Lung (tissue), 12 donors: ENCODE data around the gene PDZK1IP1. TPM values are rescaled to one million over a fixed set of nuclear protein-coding genes. Genes with fewer than 3 reads are reported as not detected.

Experiments used
- ATAC-seq: fragments of 200-7000 bp; cut with Tn5 transposase; one replicate; pipeline ENCODE4 v1.9.1; 2020; ENCODE audit warnings: moderate number of reproducible peaks; ENCODE audit not compliant: insufficient read depth, low FRiP score
- DNase-seq, 3 donors: peaks; one replicate each; pipeline ENCODE4 v3.0.0-alpha.2; 2013 to 2017
- H3K27ac ChIP-seq, 2 donors: one replicate each; pipeline ENCODE4 v1.5.1; 2013; ENCODE audit warnings: mild to moderate bottlenecking in 2 of 2, moderate library complexity in 2 of 2, control low read depth in 1 of 2, inconsistent platforms in 1 of 2, low read depth in 1 of 2, low read length in 1 of 2
- H3K27me3 ChIP-seq, 3 donors: one replicate each; pipeline ENCODE4 v1.5.1; 2013; ENCODE audit warnings: low read length in 2 of 3; ENCODE audit not compliant: control insufficient read depth in 3 of 3, insufficient read depth in 3 of 3
- H3K36me3 ChIP-seq, 4 donors: one replicate each; pipeline ENCODE4 v1.5.1; 2013; ENCODE audit warnings: low read length in 4 of 4, mild to moderate bottlenecking in 1 of 4, moderate library complexity in 1 of 4; ENCODE audit not compliant: control insufficient read depth in 4 of 4, insufficient read depth in 4 of 4
- H3K4me1 ChIP-seq, 5 donors: one replicate each; pipeline ENCODE4 v1.5.1; 2013; ENCODE audit warnings: low read length in 5 of 5, mild to moderate bottlenecking in 2 of 5, moderate library complexity in 1 of 5; ENCODE audit not compliant: control insufficient read depth in 5 of 5, insufficient read depth in 5 of 5
- H3K4me3 ChIP-seq: one replicate; pipeline ENCODE4 v1.5.1; 2013; ENCODE audit warnings: mild to moderate bottlenecking, control low read depth, moderate library complexity
- H3K9ac ChIP-seq, 2 donors: one replicate each; pipeline ENCODE4 v1.5.1; 2013; ENCODE audit warnings: low read length in 2 of 2, control low read depth in 1 of 2; ENCODE audit not compliant: insufficient read depth in 1 of 2
- H3K9me3 ChIP-seq, 4 donors: one replicate each; pipeline ENCODE4 v1.5.1; 2013; ENCODE audit warnings: low read length in 3 of 4, mild to moderate bottlenecking in 1 of 4, moderate library complexity in 1 of 4; ENCODE audit not compliant: control insufficient read depth in 4 of 4, insufficient read depth in 3 of 4
- CTCF ChIP-seq: IDR thresholded peaks from 2 replicates; pipeline ENCODE4 v1.5.1; 2012; ENCODE audit warnings: mild to moderate bottlenecking; ENCODE audit errors: control extremely low read depth, extremely low read depth
- WGBS, 2 donors: extraction: QIAGEN DNeasy Blood & Tissue Kit; methylation state at CpG; one replicate each; pipeline ENCODE4 v1.1.7; 2013; 5-methylcytosine and 5-hydroxymethylcytosine counted together
- polyA plus RNA-seq, 2 donors: library from polyadenylated mRNA; stranded (reverse); fragments of 200-250 nt; gene quantifications; one replicate each; pipeline ENCODE4 v1.2.1, GENCODE V29; 2013
- total RNA-seq, 2 donors: library from RNA; depleted of rRNA in 1 of 2; stranded (reverse); fragments of >200 nt in 1 of 2; gene quantifications; one replicate each; pipeline ENCODE4 v1.2.1, GENCODE V29; 2014 to 2021
- donor health status: control.
- donor health status: control.
- donor health status: Bipolar disorder and iron deficiency.
- donor health status: healthy.
- donor health status: DM: yes; HTN: yes; CAD: no.

PDZK1IP1 gene
- total and polyA plus RNA-seq, 4 donors, result 44.8 to 324 (median 70.6) TPM

GRCh38 chr1:47216278-47217059 is 26.6 kb upstream of the PDZK1IP1 start:
- ATAC-seq, result no peak
- 81 to 86% methylated on average over 12 of the region's 12 CpGs for WGBS, 2 donors

GRCh38 chr1:47215713-47216112 is 25.9 kb upstream of the PDZK1IP1 start:
- no peak for TF ChIP-seq CTCF
- DNase-seq, result no peak

More at GRCh38 chr1:47216278-47217059, 26.6 kb upstream of the PDZK1IP1 start:
- no peak for TF ChIP-seq CTCF
- no peaks in the 10 kb centered on the region for H3K36me3 ChIP-seq
- peaks cover 0 to 5% (median 0%) of the 10 kb centered on the region in 3 donors for H3K27me3 ChIP-seq
- H3K9me3 ChIP-seq, result no peaks in the 10 kb centered on the region
- no peak overlapping the region for H3K4me3 ChIP-seq
- H3K4me1 ChIP-seq, result peaks cover 0 to 6% (median 0%) of the 10 kb centered on the region in 5 donors
- no peak overlapping the region for H3K9ac ChIP-seq
- DNase-seq, result no peak
- H3K27ac ChIP-seq, result no peak overlapping the region

GRCh38 chr1:47214549-47214948 is 24.7 kb upstream of the PDZK1IP1 start:
- Histone ChIP-seq H3K27me3 (peaks cover 0 to 7% (median 0%) of the 10 kb centered on the region in 3 donors), H3K9me3 (no peaks in the 10 kb centered on the region), H3K4me3 (no peak overlapping the region), H3K27ac (no peak overlapping the region), H3K36me3 (no peaks in the 10 kb centered on the region), H3K9ac (no peak overlapping the region), H3K4me1 (peaks cover 0 to 6% (median 0%) of the 10 kb centered on the region in 5 donors)
- WGBS, 2 donors, result 25 to 61% methylated on average over 3 of the region's 3 CpGs
- DNase-seq, result no peak
- no peak for ATAC-seq
- TF ChIP-seq CTCF, result no peak

More at GRCh38 chr1:47215713-47216112, 25.9 kb upstream of the PDZK1IP1 start:
- 91 to 95% methylated on average over 4 of the region's 4 CpGs for WGBS, 2 donors
- no peak overlapping the region for H3K9ac ChIP-seq
- H3K4me1 ChIP-seq, result peaks cover 0 to 6% (median 0%) of the 10 kb centered on the region in 5 donors
- ATAC-seq, result no peak
- H3K36me3 ChIP-seq, result no peaks in the 10 kb centered on the region
- no peak overlapping the region for H3K4me3 ChIP-seq
- H3K27me3 ChIP-seq, result peaks cover 0 to 4% (median 0%) of the 10 kb centered on the region in 3 donors
- H3K9me3 ChIP-seq, result no peaks in the 10 kb centered on the region
- no peak overlapping the region for H3K27ac ChIP-seq
